ENCODE results near the gene SRRM2.
"Not testable (repeated sequence)": the region's sequence is repeated elsewhere in the genome, so short reads cannot be mapped to it uniquely, and the experiment has no call there.

SRRM2 gene

GRCh38 chr16:2715064-2715463 is 37.4 kb upstream of the SRRM2 start:
- DNase-seq: no peak

GRCh38 chr16:2715519-2715918 is 36.9 kb upstream of the SRRM2 start:
- DNase-seq: peak; percentile 79 to 92 (median 88)

- DNase-seq: no peak
Measured at GRCh38 chr16:2715966-2716885, 36.2 kb upstream of the SRRM2 start.

- no peak for DNase-seq
Measured at GRCh38 chr16:2716948-2717347, 35.5 kb upstream of the SRRM2 start.

GRCh38 chr16:2717383-2718263 is 34.8 kb upstream of the SRRM2 start:
- DNase-seq: no peak

- DNase-seq: no peak
Measured at GRCh38 chr16:2719328-2720063, 32.9 kb upstream of the SRRM2 start.

- no peak for DNase-seq
Measured at GRCh38 chr16:2720064-2720457, 32.4 kb upstream of the SRRM2 start, which contains the start of gene PRSS27. Gene PRSS27, minus strand, starts transcription at chr16:2720224. Its CDS starts 64 bp downstream, at chr16:2720160.

GRCh38 chr16:2720719-2721633 is 31.5 kb upstream of the SRRM2 start:
- DNase-seq: peak; percentile 89 to 95 (median 93)

- not testable (repeated sequence) for DNase-seq
Measured at GRCh38 chr16:2721634-2722173, 30.7 kb upstream of the SRRM2 start.

- no peak for DNase-seq
Measured at GRCh38 chr16:2724088-2724676, 28.3 kb upstream of the SRRM2 start.

GRCh38 chr16:2724816-2725348 is 27.6 kb upstream of the SRRM2 start:
- DNase-seq: no peak

GRCh38 chr16:2726923-2727322 is 25.5 kb upstream of the SRRM2 start:
- DNase-seq: no peak

- no peak for DNase-seq
Measured at GRCh38 chr16:2728034-2728433, 24.4 kb upstream of the SRRM2 start.

GRCh38 chr16:2734844-2735515 is 17.5 kb upstream of the SRRM2 start:
- DNase-seq: peak; percentile 49 to 74 (median 70)

GRCh38 chr16:2736476-2737237 is 15.8 kb upstream of the SRRM2 start:
- DNase-seq: no peak

GRCh38 chr16:2737238-2737605 is 15.2 kb upstream of the SRRM2 start:
- DNase-seq: no peak

- no peak for DNase-seq
Measured at GRCh38 chr16:2737895-2738418, 14.5 kb upstream of the SRRM2 start.

- DNase-seq: no peak
Measured at GRCh38 chr16:2738615-2739014, 13.8 kb upstream of the SRRM2 start.

All from suppressor macrophage (primary cell).